Hematopoietic multipotent progenitor cell treated with erythropoietin and hydrocortisone succinate and interleukin-3 and kit ligand, for 15 days (in vitro differentiated cells): ENCODE data around the gene CREB5.

Experiments
- DNase-seq: peaks from one replicate; pipeline ENCODE4 v3.0.0-alpha.2; 2015; ENCODE audit warnings: low spot score

The CREB5 gene

GRCh38 chr7:28643584-28644340, 231.4 kb downstream of the CREB5 start:
- DNase-seq: no peak

- DNase-seq: no peak
Measured at GRCh38 chr7:28645866-28646265, 233.5 kb downstream of the CREB5 start.

- DNase-seq: no peak
Measured at GRCh38 chr7:28646376-28647075, 234.2 kb downstream of the CREB5 start.

- DNase-seq: no peak
Measured at GRCh38 chr7:28647076-28647421, 234.7 kb downstream of the CREB5 start.

GRCh38 chr7:28649189-28649588, 236.9 kb downstream of the CREB5 start:
- DNase-seq: no peak

- no peak for DNase-seq
Measured at GRCh38 chr7:28649811-28650210, 237.5 kb downstream of the CREB5 start.

GRCh38 chr7:28654110-28654509, 241.8 kb downstream of the CREB5 start:
- no peak for DNase-seq

GRCh38 chr7:28656529-28656928, 244.2 kb downstream of the CREB5 start:
- no peak for DNase-seq

GRCh38 chr7:28658381-28658780, 246.1 kb downstream of the CREB5 start:
- no peak for DNase-seq

GRCh38 chr7:28660132-28660531, 247.8 kb downstream of the CREB5 start:
- DNase-seq: no peak

GRCh38 chr7:28661826-28662595, 249.7 kb downstream of the CREB5 start:
- no peak for DNase-seq

GRCh38 chr7:28666154-28666553, 253.8 kb downstream of the CREB5 start:
- DNase-seq: no peak

- no peak for DNase-seq
Measured at GRCh38 chr7:28668085-28668484, 255.8 kb downstream of the CREB5 start.

- DNase-seq: no peak
Measured at GRCh38 chr7:28669330-28669729, 257.0 kb downstream of the CREB5 start.

GRCh38 chr7:28671526-28671925, 259.2 kb downstream of the CREB5 start:
- no peak for DNase-seq

- DNase-seq: no peak
Measured at GRCh38 chr7:28672397-28672797, 260.1 kb downstream of the CREB5 start.

- no peak for DNase-seq
Measured at GRCh38 chr7:28674359-28674782, 262.1 kb downstream of the CREB5 start.

- DNase-seq: no peak
Measured at GRCh38 chr7:28675429-28675828, 263.1 kb downstream of the CREB5 start.

GRCh38 chr7:28677668-28678067, 265.4 kb downstream of the CREB5 start:
- DNase-seq: no peak

GRCh38 chr7:28678431-28678965, 266.2 kb downstream of the CREB5 start:
- no peak for DNase-seq

- no peak for DNase-seq
Measured at GRCh38 chr7:28681693-28682310, 269.5 kb downstream of the CREB5 start.

GRCh38 chr7:28682801-28683200, 270.5 kb downstream of the CREB5 start:
- DNase-seq: no peak
